ENCODE results near the gene PSMB11.

The PSMB11 gene

GRCh38 chr14:23043754-23044153, 1.7 kb downstream of the PSMB11 start:
- DNase-seq (ENCODE audit: low spot score) = no peak

GRCh38 chr14:23044840-23045239, 2.8 kb downstream of the PSMB11 start:
- DNase-seq (ENCODE audit: low spot score) = no peak

GRCh38 chr14:23045419-23046357, 3.7 kb downstream of the PSMB11 start:
- DNase-seq (ENCODE audit: low spot score) = no peak

GRCh38 chr14:23047034-23047634, 5.1 kb downstream of the PSMB11 start:
- no peak for DNase-seq (ENCODE audit: low spot score)

GRCh38 chr14:23047751-23048693, 6.0 kb downstream of the PSMB11 start:
- DNase-seq (ENCODE audit: low spot score) = no peak

GRCh38 chr14:23049011-23049410, 7.0 kb downstream of the PSMB11 start:
- DNase-seq (ENCODE audit: low spot score) = no peak

GRCh38 chr14:23051141-23052057, 9.4 kb downstream of the PSMB11 start:
- no peak for DNase-seq (ENCODE audit: low spot score)

- no peak for DNase-seq (ENCODE audit: low spot score)
Measured at GRCh38 chr14:23052182-23052623, 10.2 kb downstream of the PSMB11 start.

GRCh38 chr14:23052671-23053070, 10.7 kb downstream of the PSMB11 start:
- DNase-seq (ENCODE audit: low spot score) = no peak

- no peak for DNase-seq (ENCODE audit: low spot score)
Measured at GRCh38 chr14:23053426-23053825, 11.4 kb downstream of the PSMB11 start.

- DNase-seq (ENCODE audit: low spot score) = no peak
Measured at GRCh38 chr14:23054000-23054811, 12.2 kb downstream of the PSMB11 start.

- no peak for DNase-seq (ENCODE audit: low spot score)
Measured at GRCh38 chr14:23055147-23055550, 13.1 kb downstream of the PSMB11 start.

GRCh38 chr14:23055621-23056144, 13.7 kb downstream of the PSMB11 start:
- DNase-seq (ENCODE audit: low spot score) = no peak

- DNase-seq (ENCODE audit: low spot score) = no peak
Measured at GRCh38 chr14:23056145-23056955, 14.3 kb downstream of the PSMB11 start.

- no peak for DNase-seq (ENCODE audit: low spot score)
Measured at GRCh38 chr14:23056956-23057756, 15.1 kb downstream of the PSMB11 start, which contains the start of gene CDH24. Gene CDH24 (minus strand): TSS chr14:23057520. CDS start chr14:23055733, 1,787 bp downstream.

GRCh38 chr14:23057757-23058653, 16.0 kb downstream of the PSMB11 start:
- peak; percentile 78 for DNase-seq (ENCODE audit: low spot score)

Measured in putamen (tissue), 1 donor.